IMR-90 (cell line): ENCODE results near the gene RAC3. TPM values are rescaled to one million over a fixed set of nuclear protein-coding genes. Genes with fewer than 3 reads are reported as not detected.

Experiments used
- ATAC-seq: fragments of 200-7000 bp; cut with Tn5 transposase; 2 replicates; pipeline ENCODE4 v1.9.1; 2020; ENCODE audit warnings: low read depth, mild to moderate bottlenecking, moderate library complexity
- BruUV-seq: library from RNA; stranded (reverse); fragments of 400-500 nt; replicated peaks from 2 replicates; lab custom pipeline; 2021; lab: Mats Ljungman, UMichigan
- CTCF ChIA-PET: fragments of 300-600 bp; formaldehyde crosslinking; extraction: SDS; loops from one replicate; lab custom pipeline; 2021; ENCODE audit warnings: antibody characterized with exemption; lab: Yijun Ruan, JAX
- POLR2A ChIA-PET: fragments of 300-600 bp; sonication (Branson Sonifier 250); formaldehyde crosslinking; loops from one replicate; lab custom pipeline; 2022; ENCODE audit warnings: antibody characterized with exemption; ENCODE audit not compliant: unreplicated experiment; lab: Charles Lee
- DNase-seq: peaks from one replicate; pipeline ENCODE4 v3.0.0; 2013
- H2AFZ ChIP-seq: replicated peaks from 2 replicates; pipeline ENCODE3; 2013; ENCODE audit warnings: low read length, mild to moderate bottlenecking; ENCODE audit not compliant: poor library complexity
- H2AK5ac ChIP-seq: 2 replicates; pipeline ENCODE4 v1.6.1; 2013; ENCODE audit warnings: low read depth, low read length, inconsistent platforms
- H2AK9ac ChIP-seq: replicated peaks from 2 replicates; pipeline ENCODE3; 2013; ENCODE audit warnings: mild to moderate bottlenecking, low read depth, low read length, moderate library complexity; ENCODE audit not compliant: poor library complexity
- H2BK120ac ChIP-seq: 2 replicates; pipeline ENCODE4 v1.6.1; 2013; ENCODE audit warnings: low read depth, low read length, inconsistent platforms
- H2BK15ac ChIP-seq: 3 replicates; pipeline ENCODE4 v1.6.1; 2013; ENCODE audit warnings: low read depth, low read length, inconsistent platforms
- H2BK20ac ChIP-seq: 2 replicates; pipeline ENCODE4 v1.6.1; 2013; ENCODE audit warnings: low read depth, mild to moderate bottlenecking, inconsistent platforms, low read length, moderate library complexity
- H2BK5ac ChIP-seq: 2 replicates; pipeline ENCODE4 v1.6.1; 2013; ENCODE audit warnings: mild to moderate bottlenecking, low read depth, low read length, inconsistent platforms; ENCODE audit not compliant: poor library complexity, severe bottlenecking
- H3K14ac ChIP-seq: replicated peaks from 2 replicates; pipeline ENCODE4 v1.6.1; 2013; ENCODE audit warnings: low read depth, low read length, inconsistent platforms
- H3K18ac ChIP-seq: 2 replicates; pipeline ENCODE4 v1.6.1; 2013; ENCODE audit warnings: low read depth, low read length, control low read depth
- H3K23ac ChIP-seq: 2 replicates; pipeline ENCODE4 v1.6.1; 2013; ENCODE audit warnings: low read depth, low read length, inconsistent platforms
- H3K27ac ChIP-seq: 2 replicates; pipeline ENCODE4 v1.5.1; 2013; ENCODE audit warnings: mild to moderate bottlenecking, control low read depth, low read length; ENCODE audit not compliant: insufficient read depth
- H3K27me3 ChIP-seq: 2 replicates; pipeline ENCODE4 v1.6.1; 2013; ENCODE audit warnings: low read length; ENCODE audit not compliant: control insufficient read depth, insufficient read depth
- H3K36me3 ChIP-seq: 2 replicates; pipeline ENCODE4 v1.6.1; 2013; ENCODE audit warnings: low read length, mixed read lengths; ENCODE audit not compliant: control insufficient read depth, insufficient read depth
- H3K4ac ChIP-seq: 2 replicates; pipeline ENCODE4 v1.6.1; 2013; ENCODE audit warnings: low read depth, low read length, inconsistent platforms
- H3K4me1 ChIP-seq: 2 replicates; pipeline ENCODE4 v1.6.1; 2013; ENCODE audit warnings: low read length, mixed read lengths; ENCODE audit not compliant: control insufficient read depth, insufficient read depth
- H3K4me2 ChIP-seq: 2 replicates; pipeline ENCODE4 v1.6.1; 2013; ENCODE audit warnings: low read depth, mild to moderate bottlenecking, control low read depth, low read length, moderate library complexity
- H3K4me3 ChIP-seq: 2 replicates; pipeline ENCODE4 v1.5.1; 2013; ENCODE audit warnings: low read depth, mild to moderate bottlenecking, control low read depth, low read length, moderate library complexity; ENCODE audit not compliant: insufficient read depth
- H3K56ac ChIP-seq: 2 replicates; pipeline ENCODE4 v1.6.1; 2013; ENCODE audit warnings: low read length, inconsistent platforms; ENCODE audit not compliant: insufficient read depth; ENCODE audit errors: extremely low read depth
- H3K79me1 ChIP-seq, 2 experiments: 2 replicates each; pipeline ENCODE4 v1.6.1; 2013; ENCODE audit warnings: low read length in 2 of 2, inconsistent platforms in 1 of 2, low read depth in 1 of 2
- H3K9ac ChIP-seq: 2 replicates; pipeline ENCODE4 v1.6.1; 2013; ENCODE audit warnings: low read depth, low read length, control low read depth
- H3K9me1 ChIP-seq: 2 replicates; pipeline ENCODE4 v1.6.1; 2013; ENCODE audit warnings: low read length, inconsistent platforms; ENCODE audit not compliant: insufficient read depth
- H3K9me3 ChIP-seq: 2 replicates; pipeline ENCODE4 v1.6.1; 2013; ENCODE audit warnings: low read length; ENCODE audit not compliant: control insufficient read depth, insufficient read depth
- H4K20me1 ChIP-seq: 2 replicates; pipeline ENCODE4 v1.6.1; 2013; ENCODE audit warnings: low read length, inconsistent platforms; ENCODE audit not compliant: insufficient read depth
- H4K5ac ChIP-seq: 2 replicates; pipeline ENCODE4 v1.6.1; 2013; ENCODE audit warnings: mild to moderate bottlenecking, low read depth, low read length, control low read depth
- H4K8ac ChIP-seq, 2 experiments: 2 replicates each; pipeline ENCODE4 v1.6.1; 2013; ENCODE audit warnings: low read depth in 2 of 2, low read length in 2 of 2, control low read depth in 1 of 2, inconsistent platforms in 1 of 2
- H4K91ac ChIP-seq: 2 replicates; pipeline ENCODE4 v1.6.1; 2013; ENCODE audit warnings: low read depth, low read length, inconsistent platforms; ENCODE audit not compliant: insufficient read depth
- MAFK ChIP-seq: IDR thresholded peaks from 2 replicates; pipeline ENCODE4 v1.6.1; 2012; ENCODE audit warnings: low read depth, low read length, improper control_type of control experiment
- MAZ ChIP-seq: IDR thresholded peaks from 2 replicates; pipeline ENCODE4 v1.6.1; 2012; ENCODE audit warnings: low read depth, mild to moderate bottlenecking, low read length, improper control_type of control experiment, moderate library complexity, borderline replicate concordance
- NFE2L2 ChIP-seq: fragments of 150-350 bp; IDR thresholded peaks from 2 replicates; pipeline ENCODE4 v1.6.1; 2016; ENCODE audit warnings: low read depth, mild to moderate bottlenecking, low read length
- POLR2A ChIP-seq: IDR thresholded peaks from 2 replicates; pipeline ENCODE4 v1.6.1; 2012; ENCODE audit warnings: mild to moderate bottlenecking, low read depth, low read length
- RCOR1 ChIP-seq: IDR thresholded peaks from 2 replicates; pipeline ENCODE4 v1.6.1; 2012; ENCODE audit warnings: mild to moderate bottlenecking, low read length, improper control_type of control experiment; ENCODE audit not compliant: insufficient replicate concordance
- RFX5 ChIP-seq: IDR thresholded peaks from 2 replicates; pipeline ENCODE4 v1.8.0; 2012; ENCODE audit warnings: low read depth, mild to moderate bottlenecking, low read length, moderate library complexity
- WGBS, 2 experiments: methylation state at CpG; one replicate each; pipeline versions ENCODE4 v1.1.5 to v1.1.7; 2013; ENCODE audit warnings: missing lambda C conversion rate in 2 of 2; ENCODE audit not compliant: insufficient read length in 1 of 2; ENCODE audit errors: extremely low coverage in 2 of 2; 5-methylcytosine and 5-hydroxymethylcytosine counted together
- dilution Hi-C: fragments of 300-500 bp; cut with HindIII; formaldehyde crosslinking; loops from one replicate; pipeline ENCODE4 v1.14.3; 2018; ENCODE audit warnings: low sequenced_read_pairs; ENCODE audit not compliant: unreplicated experiment
- in situ Hi-C: fragments of 300-500 bp; cut with MboI; formaldehyde crosslinking; loops from 3 replicates; pipeline ENCODE4 v1.14.3; 2019; ENCODE audit warnings: low sequenced_read_pairs, inconsistent platforms, mixed read lengths
- intact Hi-C: fragments of 100-400 bp; cut with micrococcal nuclease; formaldehyde crosslinking; loops from 2 replicates; pipeline ENCODE4 v1.10.0; 2022
- polyA plus RNA-seq, 3 experiments: library from polyadenylated mRNA; depleted of rRNA; stranded (reverse); fragments of >200 nt; gene quantifications; 2 replicates each; pipeline ENCODE4 v1.2.3, GENCODE V29; 2012; ENCODE audit warnings: low replicate concordance in 1 of 3
- total RNA-seq: library from RNA; depleted of rRNA; stranded (reverse); fragments of >200 nt; gene quantifications from 2 replicates; pipeline ENCODE4 v1.2.3, GENCODE V29; 2012
- TF ChIP-seq, protein P1 (sequence below): fragments of 150-350 bp; IDR thresholded peaks from 2 replicates; pipeline ENCODE4 v1.6.1; 2017; ENCODE audit warnings: mild to moderate bottlenecking, antibody characterized with exemption, low read length, low read depth
- TF ChIP-seq, protein P2 (sequence below): conservative IDR thresholded peaks from 2 replicates; pipeline ENCODE4 v1.5.1; 2012; ENCODE audit warnings: mild to moderate bottlenecking, low read depth, low read length, improper control_type of control experiment

RAC3 gene
- total and polyA plus RNA-seq, 2 of the 4 experiments (the other 2 are of a cell fraction), result 5.7 to 23.4 TPM

DNA sequence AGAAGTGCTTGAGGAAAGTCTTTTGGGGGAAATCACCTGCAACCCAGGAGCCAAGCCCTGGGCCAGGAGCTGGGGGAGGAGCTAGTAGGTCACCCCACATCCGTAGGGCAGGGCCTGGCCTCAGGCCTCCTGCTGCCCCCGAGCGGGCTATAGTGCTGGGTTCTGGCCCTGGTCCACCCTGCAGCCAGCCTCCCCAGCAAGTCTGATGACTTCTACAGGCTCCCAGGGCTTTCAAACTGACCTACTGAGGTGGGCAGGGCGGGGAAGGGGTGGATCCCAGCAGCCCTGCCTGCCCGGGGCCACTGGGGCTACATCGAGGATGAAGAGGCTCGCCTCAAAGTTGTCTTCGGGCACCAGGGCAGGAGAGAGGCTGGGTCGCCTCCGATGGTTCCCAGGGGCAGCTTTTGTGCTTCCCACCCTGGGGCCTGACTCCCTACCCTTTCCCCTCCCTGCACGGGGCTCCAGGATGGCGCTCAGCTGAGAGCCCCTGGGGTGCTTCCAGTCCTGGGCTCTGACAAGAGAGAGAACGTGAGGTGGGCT is 13.8 kb upstream of the RAC3 start:
- WGBS, 2 experiments, result 80% methylated on average over 3 of the region's 13 CpGs; no CpG with 5 or more reads in 1 of the 2 experiments

More for the DNA sequence above, 13.8 kb upstream of the RAC3 start:
- H2BK20ac ChIP-seq, result no peak overlapping the region
- H3K79me1 ChIP-seq, result peaks cover 6 to 32% of the 10 kb centered on the region in 2 experiments; a peak in 3 of 4 replicates
- H3K4me1 ChIP-seq, result peaks cover 8% of the 10 kb centered on the region
- no peaks in the 10 kb centered on the region for H3K27me3 ChIP-seq
- no peak overlapping the region for H2AFZ ChIP-seq
- no peak overlapping the region for H3K18ac ChIP-seq
- no peak overlapping the region for H2BK5ac ChIP-seq
- no peak for DNase-seq
- H4K5ac ChIP-seq, result no peak overlapping the region
- H2AK9ac ChIP-seq, result peak overlapping the region; percentile 15
- H3K4me2 ChIP-seq, result no peak overlapping the region
- H3K23ac ChIP-seq, result no peak overlapping the region
- H3K56ac ChIP-seq, result no peak overlapping the region
- H3K4me3 ChIP-seq, result no peak overlapping the region
- H2BK120ac ChIP-seq, result no peak overlapping the region
- BruUV-seq, result no TSS peak
- H3K36me3 ChIP-seq, result peaks cover 6% of the 10 kb centered on the region; the same call in 1 of the 2 replicates
- H3K9me1 ChIP-seq, result no peaks in the 10 kb centered on the region
- no peak overlapping the region for H3K4ac ChIP-seq
- H3K14ac ChIP-seq, result no peak overlapping the region
- H2BK15ac ChIP-seq, result no peak overlapping the region
- H3K9me3 ChIP-seq, result no peaks in the 10 kb centered on the region
- no peak overlapping the region for H2AK5ac ChIP-seq
- no peak overlapping the region for H3K9ac ChIP-seq
- TF ChIP-seq, protein P1, sequence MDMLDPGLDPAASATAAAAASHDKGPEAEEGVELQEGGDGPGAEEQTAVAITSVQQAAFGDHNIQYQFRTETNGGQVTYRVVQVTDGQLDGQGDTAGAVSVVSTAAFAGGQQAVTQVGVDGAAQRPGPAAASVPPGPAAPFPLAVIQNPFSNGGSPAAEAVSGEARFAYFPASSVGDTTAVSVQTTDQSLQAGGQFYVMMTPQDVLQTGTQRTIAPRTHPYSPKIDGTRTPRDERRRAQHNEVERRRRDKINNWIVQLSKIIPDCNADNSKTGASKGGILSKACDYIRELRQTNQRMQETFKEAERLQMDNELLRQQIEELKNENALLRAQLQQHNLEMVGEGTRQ, result no peak
- TF ChIP-seq POLR2A (no peak), RFX5 (no peak), RCOR1 (no peak), MAZ (no peak), MAFK (no peak), NFE2L2 (no peak)
- TF ChIP-seq, protein P2, sequence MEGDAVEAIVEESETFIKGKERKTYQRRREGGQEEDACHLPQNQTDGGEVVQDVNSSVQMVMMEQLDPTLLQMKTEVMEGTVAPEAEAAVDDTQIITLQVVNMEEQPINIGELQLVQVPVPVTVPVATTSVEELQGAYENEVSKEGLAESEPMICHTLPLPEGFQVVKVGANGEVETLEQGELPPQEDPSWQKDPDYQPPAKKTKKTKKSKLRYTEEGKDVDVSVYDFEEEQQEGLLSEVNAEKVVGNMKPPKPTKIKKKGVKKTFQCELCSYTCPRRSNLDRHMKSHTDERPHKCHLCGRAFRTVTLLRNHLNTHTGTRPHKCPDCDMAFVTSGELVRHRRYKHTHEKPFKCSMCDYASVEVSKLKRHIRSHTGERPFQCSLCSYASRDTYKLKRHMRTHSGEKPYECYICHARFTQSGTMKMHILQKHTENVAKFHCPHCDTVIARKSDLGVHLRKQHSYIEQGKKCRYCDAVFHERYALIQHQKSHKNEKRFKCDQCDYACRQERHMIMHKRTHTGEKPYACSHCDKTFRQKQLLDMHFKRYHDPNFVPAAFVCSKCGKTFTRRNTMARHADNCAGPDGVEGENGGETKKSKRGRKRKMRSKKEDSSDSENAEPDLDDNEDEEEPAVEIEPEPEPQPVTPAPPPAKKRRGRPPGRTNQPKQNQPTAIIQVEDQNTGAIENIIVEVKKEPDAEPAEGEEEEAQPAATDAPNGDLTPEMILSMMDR, result no peak
- in situ Hi-C loops (loop anchor here (5.0 kb wide), 1 partner anchor 50 kb away; no protein-coding TSS in a partner anchor), dilution Hi-C loops (no loop called here), intact Hi-C loops (no loop called here)
- no peak overlapping the region for H3K27ac ChIP-seq
- H4K91ac ChIP-seq, result no peak overlapping the region
- no peak overlapping the region for H4K8ac ChIP-seq
- ChIA-PET POLR2A (no interaction called here), CTCF (no interaction called here)
- peaks cover 24% of the 10 kb centered on the region for H4K20me1 ChIP-seq
- ATAC-seq, result no peak
